Loucy (cell line): ENCODE data around the gene PDE8B.
A peak's percentile ranks its signal among the peaks of the same experiment; 100 is the strongest.

Source experiments
- H2AFZ ChIP-seq: fragments of 200-600 bp; sonication (generic); 2 replicates; pipeline ENCODE4 v1.6.0; 2016; ENCODE audit warnings: antibody characterized with exemption, mild to moderate bottlenecking, low read length, moderate library complexity
- H3F3A ChIP-seq: fragments of 200-600 bp; 2 replicates; pipeline ENCODE4 v1.6.0; 2016; ENCODE audit warnings: antibody characterized with exemption, low read depth, mild to moderate bottlenecking
- H3K27me3 ChIP-seq: fragments of 200-600 bp; sonication (generic); 2 replicates; pipeline ENCODE4 v1.6.1; 2014; ENCODE audit warnings: low read length, mild to moderate bottlenecking; ENCODE audit not compliant: insufficient read depth, poor library complexity, severe bottlenecking
- H3K36me3 ChIP-seq: fragments of 200-600 bp; sonication (generic); 2 replicates; pipeline ENCODE4 v1.6.1; 2016; ENCODE audit warnings: low read length; ENCODE audit not compliant: insufficient read depth
- H3K4me1 ChIP-seq: fragments of 200-600 bp; sonication (generic); 2 replicates; pipeline ENCODE4 v1.5.1; 2014; ENCODE audit warnings: low read length, mild to moderate bottlenecking; ENCODE audit not compliant: insufficient read depth, poor library complexity, severe bottlenecking
- H3K4me2 ChIP-seq: fragments of 200-600 bp; sonication (generic); 2 replicates; pipeline ENCODE4 v1.6.0; 2014; ENCODE audit warnings: antibody characterized with exemption, low read length, low read depth, mild to moderate bottlenecking; ENCODE audit not compliant: poor library complexity, severe bottlenecking
- H3K4me3 ChIP-seq: fragments of 200-600 bp; sonication (generic); 2 replicates; pipeline ENCODE4 v1.5.1; 2014; ENCODE audit warnings: low read length, mild to moderate bottlenecking, mixed read lengths; ENCODE audit not compliant: poor library complexity, severe bottlenecking
- H3K79me2 ChIP-seq: fragments of 200-600 bp; sonication (generic); 2 replicates; pipeline ENCODE4 v1.6.1; 2014; ENCODE audit warnings: low read length; ENCODE audit not compliant: insufficient read depth
- H3K9ac ChIP-seq: fragments of 200-600 bp; sonication (generic); 2 replicates; pipeline ENCODE4 v1.6.0; 2014; ENCODE audit warnings: mild to moderate bottlenecking, low read depth, low read length, moderate library complexity; ENCODE audit not compliant: poor library complexity, severe bottlenecking
- H3K9me2 ChIP-seq: fragments of 200-600 bp; sonication (generic); replicated peaks from 2 replicates; pipeline ENCODE4 v1.6.1; 2016; ENCODE audit warnings: low read depth, low read length, mixed read lengths
- H3K9me3 ChIP-seq: fragments of 200-600 bp; sonication (generic); 2 replicates; pipeline ENCODE4 v1.6.1; 2014; ENCODE audit warnings: mild to moderate bottlenecking, antibody characterized with exemption, low read length, low read depth; ENCODE audit not compliant: insufficient read depth
- H4K20me1 ChIP-seq: fragments of 200-600 bp; sonication (generic); 2 replicates; pipeline ENCODE4 v1.6.0; 2014; ENCODE audit warnings: antibody characterized with exemption, low read length, mild to moderate bottlenecking; ENCODE audit not compliant: insufficient read depth, poor library complexity, severe bottlenecking
- EZH2phosphoT487 ChIP-seq: fragments of 200-600 bp; IDR thresholded peaks from 2 replicates; pipeline ENCODE4 v1.6.1; 2018; ENCODE audit warnings: antibody characterized with exemption, mild to moderate bottlenecking, moderate library complexity, borderline replicate concordance
- TF ChIP-seq, protein P1 (sequence below): fragments of 200-600 bp; sonication (generic); conservative IDR thresholded peaks from 2 replicates; pipeline ENCODE4 v1.5.1; 2014; ENCODE audit warnings: mild to moderate bottlenecking, antibody characterized with exemption, low read length

The PDE8B gene

DNA sequence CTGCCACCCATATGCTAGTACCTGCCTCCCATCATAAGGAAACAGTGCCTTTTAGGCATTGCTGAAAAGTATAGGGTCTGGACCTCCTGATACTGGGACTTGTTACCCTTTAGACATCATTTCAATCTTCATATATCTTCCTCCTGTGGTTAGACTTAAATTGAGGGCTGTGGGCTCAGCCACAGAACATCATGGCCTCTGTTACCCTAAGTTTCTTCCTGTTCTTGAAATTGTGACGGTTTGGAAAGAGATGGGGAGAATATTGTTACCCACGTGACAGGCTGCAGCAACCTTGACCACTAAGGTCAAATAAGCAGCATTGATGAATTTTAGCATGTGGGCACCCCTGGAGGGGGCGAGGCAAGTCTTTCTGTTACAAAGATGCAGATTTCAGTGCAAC lies 87.7 kb downstream of the PDE8B start:
- Histone ChIP-seq H3F3A (no peaks in the 10 kb centered on the region), H2AFZ (no peak overlapping the region), H3K9ac (no peak overlapping the region), H3K4me2 (peak overlapping the region; percentile 14), H3K9me3 (no peaks in the 10 kb centered on the region), H3K9me2 (no peaks in the 10 kb centered on the region), H3K4me3 (no peak overlapping the region), H3K27me3 (no peaks in the 10 kb centered on the region), H4K20me1 (no peaks in the 10 kb centered on the region), H3K4me1 (peaks cover 39% of the 10 kb centered on the region), H3K36me3 (no peaks in the 10 kb centered on the region), H3K79me2 (no peaks in the 10 kb centered on the region)
- no peak for TF ChIP-seq EZH2phosphoT487

DNA sequence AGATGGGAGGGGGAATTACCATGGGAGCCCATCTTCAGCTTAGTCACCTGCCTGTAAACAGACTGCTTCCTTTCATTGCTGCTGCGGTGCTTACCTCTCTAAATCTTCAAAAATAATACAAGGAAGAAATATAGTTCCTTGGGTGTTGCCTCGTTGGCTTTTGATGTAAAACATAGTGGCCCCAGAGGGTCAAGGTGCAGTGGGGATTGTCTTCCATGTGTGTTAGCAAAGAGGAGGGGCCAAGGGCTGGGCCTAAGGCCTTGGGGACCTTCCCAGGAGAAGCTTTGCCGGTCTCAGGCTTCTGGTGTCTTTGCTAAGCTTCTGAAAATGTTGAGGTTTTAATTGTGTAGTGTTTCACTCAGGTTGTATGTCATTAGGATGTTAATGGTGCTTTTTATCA lies 90.0 kb downstream of the PDE8B start:
- peaks cover 25% of the 10 kb centered on the region for H3K4me1 ChIP-seq
- H3F3A ChIP-seq, result no peaks in the 10 kb centered on the region
- no peak overlapping the region for H3K4me2 ChIP-seq
- no peak for TF ChIP-seq EZH2phosphoT487
- TF ChIP-seq, protein P1, sequence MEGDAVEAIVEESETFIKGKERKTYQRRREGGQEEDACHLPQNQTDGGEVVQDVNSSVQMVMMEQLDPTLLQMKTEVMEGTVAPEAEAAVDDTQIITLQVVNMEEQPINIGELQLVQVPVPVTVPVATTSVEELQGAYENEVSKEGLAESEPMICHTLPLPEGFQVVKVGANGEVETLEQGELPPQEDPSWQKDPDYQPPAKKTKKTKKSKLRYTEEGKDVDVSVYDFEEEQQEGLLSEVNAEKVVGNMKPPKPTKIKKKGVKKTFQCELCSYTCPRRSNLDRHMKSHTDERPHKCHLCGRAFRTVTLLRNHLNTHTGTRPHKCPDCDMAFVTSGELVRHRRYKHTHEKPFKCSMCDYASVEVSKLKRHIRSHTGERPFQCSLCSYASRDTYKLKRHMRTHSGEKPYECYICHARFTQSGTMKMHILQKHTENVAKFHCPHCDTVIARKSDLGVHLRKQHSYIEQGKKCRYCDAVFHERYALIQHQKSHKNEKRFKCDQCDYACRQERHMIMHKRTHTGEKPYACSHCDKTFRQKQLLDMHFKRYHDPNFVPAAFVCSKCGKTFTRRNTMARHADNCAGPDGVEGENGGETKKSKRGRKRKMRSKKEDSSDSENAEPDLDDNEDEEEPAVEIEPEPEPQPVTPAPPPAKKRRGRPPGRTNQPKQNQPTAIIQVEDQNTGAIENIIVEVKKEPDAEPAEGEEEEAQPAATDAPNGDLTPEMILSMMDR, result no peak
- H3K9ac ChIP-seq, result no peak overlapping the region
- no peaks in the 10 kb centered on the region for H3K36me3 ChIP-seq
- H3K27me3 ChIP-seq, result no peaks in the 10 kb centered on the region
- no peaks in the 10 kb centered on the region for H3K79me2 ChIP-seq
- H4K20me1 ChIP-seq, result no peaks in the 10 kb centered on the region
- no peaks in the 10 kb centered on the region for H3K9me2 ChIP-seq
- no peak overlapping the region for H2AFZ ChIP-seq
- no peak overlapping the region for H3K4me3 ChIP-seq
- no peaks in the 10 kb centered on the region for H3K9me3 ChIP-seq

GRCh38 chr5:77301447-77301883 lies 91.0 kb downstream of the PDE8B start:
- Histone ChIP-seq H3K9me3 (no peaks in the 10 kb centered on the region), H3K4me1 (peaks cover 23% of the 10 kb centered on the region), H3F3A (no peaks in the 10 kb centered on the region), H2AFZ (no peak overlapping the region), H3K4me2 (no peak overlapping the region), H4K20me1 (no peaks in the 10 kb centered on the region), H3K36me3 (no peaks in the 10 kb centered on the region), H3K9ac (no peak overlapping the region), H3K79me2 (no peaks in the 10 kb centered on the region), H3K27me3 (no peaks in the 10 kb centered on the region), H3K9me2 (no peaks in the 10 kb centered on the region), H3K4me3 (no peak overlapping the region)
- no peak for TF ChIP-seq EZH2phosphoT487
- TF ChIP-seq, protein P1, result no peak

DNA sequence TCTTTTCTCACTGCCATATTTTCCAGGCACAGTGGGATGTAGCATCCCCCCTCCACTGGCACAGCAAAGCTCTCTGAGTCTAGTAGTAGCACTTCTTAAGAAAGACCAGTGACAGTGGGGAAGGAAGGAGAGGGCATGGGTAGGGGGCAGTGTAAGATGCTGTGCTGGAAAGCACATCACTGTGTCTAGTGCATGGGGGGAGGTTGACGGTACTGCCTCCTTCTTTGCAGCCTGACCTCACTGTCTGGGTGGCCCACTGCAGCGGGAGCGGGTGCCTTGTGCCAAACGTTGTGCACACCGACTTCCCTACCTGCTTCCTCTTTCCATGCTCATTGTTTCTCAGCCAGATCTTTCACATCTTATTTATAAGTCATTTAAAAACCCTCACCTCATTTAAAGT lies 91.8 kb downstream of the PDE8B start:
- Histone ChIP-seq H3K4me2 (no peak overlapping the region), H3K79me2 (no peaks in the 10 kb centered on the region), H3K9me2 (no peaks in the 10 kb centered on the region), H3K9ac (no peak overlapping the region), H3K4me3 (no peak overlapping the region), H3K4me1 (peaks cover 16% of the 10 kb centered on the region), H3F3A (no peaks in the 10 kb centered on the region), H2AFZ (no peak overlapping the region), H3K36me3 (no peaks in the 10 kb centered on the region), H3K9me3 (no peaks in the 10 kb centered on the region), H4K20me1 (no peaks in the 10 kb centered on the region), H3K27me3 (no peaks in the 10 kb centered on the region)
- TF ChIP-seq, protein P1, result no peak
- TF ChIP-seq EZH2phosphoT487, result no peak
